Endothelial cell of umbilical vein (primary cell): ENCODE data around the gene EFR3B. TPM values are rescaled to one million over a fixed set of nuclear protein-coding genes. Genes with fewer than 3 reads are reported as not detected.
A peak's percentile ranks its signal among the peaks of the same experiment; 100 is the strongest.

ENCODE experiments used
- BruUV-seq: library from RNA; stranded (reverse); fragments of 400-500 nt; replicated peaks from 2 replicates; lab custom pipeline; 2021; lab: Mats Ljungman, UMichigan
- CTCF ChIA-PET: fragments of 300-600, 350-600 bp; sonication (Branson Sonifier 250); formaldehyde crosslinking; loops from one replicate; lab custom pipeline; 2021; ENCODE audit warnings: antibody characterized with exemption, inconsistent platforms; lab: Charles Lee
- POLR2A ChIA-PET: fragments of 300-600, 350-600 bp; sonication (Branson Sonifier 250); formaldehyde crosslinking; loops from one replicate; lab custom pipeline; 2021; ENCODE audit warnings: antibody characterized with exemption, inconsistent platforms; lab: Charles Lee
- DNase-seq: peaks from one replicate; pipeline ENCODE4 v3.0.0-alpha.2; 2011; ENCODE audit warnings: low read depth, low spot score
- FAIRE-seq: peaks from 2 replicates; lab custom pipeline; 2011; peaks lifted over from hg19 to GRCh38; lab: Jason Lieb, UNC
- H2AFZ ChIP-seq: 2 replicates; pipeline ENCODE4 v1.6.0; 2012; ENCODE audit warnings: low read depth, low read length, control low read depth, inconsistent platforms
- H3K27ac ChIP-seq: 2 replicates; pipeline ENCODE4 v1.5.1; 2011; ENCODE audit warnings: low read depth, mild to moderate bottlenecking, control low read depth, low read length, moderate library complexity; ENCODE audit not compliant: insufficient read depth
- H3K27me3 ChIP-seq, 2 experiments: 2 replicates each; pipeline versions ENCODE4 v1.6.0 to v1.6.1; 2011; ENCODE audit warnings: low read length in 2 of 2, mixed read lengths in 1 of 2; ENCODE audit not compliant: control insufficient read depth in 2 of 2, insufficient read depth in 2 of 2
- H3K36me3 ChIP-seq, 2 experiments: 2 replicates in 1 of 2; 3 replicates in 1 of 2; pipeline ENCODE4 v1.5.1; 2011; ENCODE audit warnings: low read length in 2 of 2, mild to moderate bottlenecking in 1 of 2, moderate library complexity in 1 of 2; ENCODE audit not compliant: control insufficient read depth in 2 of 2, insufficient read depth in 2 of 2; ENCODE audit errors: extremely low read depth in 1 of 2
- H3K4me1 ChIP-seq: 3 replicates; pipeline ENCODE4 v1.5.1; 2011; ENCODE audit warnings: mild to moderate bottlenecking, low read length; ENCODE audit not compliant: control insufficient read depth, insufficient read depth; ENCODE audit errors: extremely low read depth
- H3K4me2 ChIP-seq: 2 replicates; pipeline ENCODE4 v1.6.1; 2011; ENCODE audit warnings: low read length, control low read depth, mixed read lengths; ENCODE audit not compliant: insufficient read depth
- H3K4me3 ChIP-seq, 3 experiments: fragments of 200-600 bp in 1 of 3; sonication (generic), shearing (Covaris generic) in 1 of 3; replicated peaks in 1 of 3; 2 replicates each; pipeline ENCODE4 v1.5.1; 2011 to 2016; ENCODE audit warnings: control low read depth in 3 of 3, low read length in 3 of 3, mild to moderate bottlenecking in 2 of 3, inconsistent platforms in 1 of 3, low read depth in 1 of 3, moderate library complexity in 1 of 3; ENCODE audit not compliant: insufficient read depth in 1 of 3
- H3K79me2 ChIP-seq: 2 replicates; pipeline ENCODE4 v1.6.0; 2012; ENCODE audit warnings: low read length, inconsistent platforms; ENCODE audit not compliant: control insufficient read depth, insufficient read depth
- H3K9ac ChIP-seq: replicated peaks from 2 replicates; pipeline ENCODE3; 2011; ENCODE audit warnings: low read length, control low read depth; ENCODE audit not compliant: insufficient read depth; ENCODE audit errors: extremely low read depth
- H3K9me1 ChIP-seq: replicated peaks from 3 replicates; pipeline ENCODE4 v1.6.0; 2011; ENCODE audit warnings: mild to moderate bottlenecking, low read length; ENCODE audit not compliant: control insufficient read depth, insufficient read depth; ENCODE audit errors: extremely low read depth
- H3K9me3 ChIP-seq: replicated peaks from 2 replicates; pipeline ENCODE4 v1.5.1; 2012; ENCODE audit warnings: low read length, inconsistent platforms; ENCODE audit not compliant: control insufficient read depth, insufficient read depth
- H4K20me1 ChIP-seq: replicated peaks from 2 replicates; pipeline ENCODE3; 2011; ENCODE audit warnings: mild to moderate bottlenecking, low read length; ENCODE audit not compliant: control insufficient read depth, insufficient read depth; ENCODE audit errors: extremely low read depth
- CTCF ChIP-seq, 2 donors: IDR thresholded peaks; 1 replicate in 1 of 2; 2 replicates in 1 of 2; pipeline ENCODE4 v1.5.1; 2011; ENCODE audit warnings: low read length in 2 of 2, mild to moderate bottlenecking in 2 of 2, moderate library complexity in 2 of 2, control low read depth in 1 of 2, inconsistent platforms in 1 of 2, low read depth in 1 of 2; ENCODE audit not compliant: insufficient read depth in 1 of 2; ENCODE audit errors: extremely low read depth in 1 of 2
- EZH2 ChIP-seq: IDR thresholded peaks from 2 replicates; pipeline ENCODE4 v1.6.1; 2012; ENCODE audit warnings: borderline replicate concordance, low read depth, mild to moderate bottlenecking, moderate library complexity, low read length, inconsistent platforms; ENCODE audit not compliant: severe bottlenecking
- FOS ChIP-seq: IDR thresholded peaks from 2 replicates; pipeline ENCODE4 v1.6.1; 2011; ENCODE audit warnings: mild to moderate bottlenecking, low read length, moderate library complexity, borderline replicate concordance; ENCODE audit not compliant: insufficient read depth
- GATA2 ChIP-seq: IDR thresholded peaks from 2 replicates; pipeline ENCODE4 v1.7.0; 2011; ENCODE audit warnings: low read depth, mild to moderate bottlenecking, moderate library complexity, mixed read lengths, low read length; ENCODE audit not compliant: insufficient read length, insufficient read depth
- JUN ChIP-seq: IDR thresholded peaks from 2 replicates; pipeline ENCODE4 v1.6.1; 2011; ENCODE audit warnings: borderline replicate concordance, low read depth; ENCODE audit not compliant: insufficient read length, insufficient read depth
- MAX ChIP-seq: IDR thresholded peaks from 2 replicates; pipeline ENCODE4 v1.6.1; 2011; ENCODE audit not compliant: insufficient read depth, insufficient read length
- MYC ChIP-seq: IDR thresholded peaks from one replicate; pipeline ENCODE4 v1.6.1; 2011; ENCODE audit warnings: mild to moderate bottlenecking, low read depth, low read length
- POLR2A ChIP-seq: IDR thresholded peaks from 2 replicates; pipeline ENCODE4 v1.6.1; 2012; ENCODE audit warnings: low read depth, mild to moderate bottlenecking, control low read depth, low read length
- POLR2AphosphoS5 ChIP-seq: IDR thresholded peaks from 2 replicates; pipeline ENCODE4 v1.6.1; 2012; ENCODE audit warnings: low read depth, mild to moderate bottlenecking, control low read depth, low read length, moderate library complexity; ENCODE audit not compliant: insufficient read depth
- dilution Hi-C: fragments of 300-500 bp; cut with MboI; formaldehyde crosslinking; loops from one replicate; pipeline ENCODE4 v1.15.0; 2019; ENCODE audit warnings: low sequenced_read_pairs; ENCODE audit not compliant: extremely low pct_ligation_motif_present
- intact Hi-C: fragments of 100-400 bp; cut with micrococcal nuclease; formaldehyde crosslinking; loops from one replicate; pipeline ENCODE4 v1.10.0; 2022
- polyA plus RNA-seq, 4 experiments: library from polyadenylated mRNA; depleted of rRNA in 3 of 4; stranded (reverse) in 3 of 4; unstranded in 1 of 4; fragments of >200 nt; gene quantifications; 2 replicates each; pipeline versions ENCODE4 v1.2.1 to v1.2.3, GENCODE V29; 2011 to 2012; ENCODE audit warnings: missing spikeins in 1 of 4
- total RNA-seq: library from RNA; stranded (reverse); gene quantifications from 2 replicates; pipeline ENCODE4 v1.2.3, GENCODE V29; 2021

The EFR3B gene
- total and polyA plus RNA-seq, 2 donors (not counting 3 experiments of a cell fraction or from before 2014, with no cell fraction given): 0.15 to 0.77 TPM

GRCh38 chr2:25077789-25078169 is 35.9 kb downstream of the EFR3B start:
- FAIRE-seq (peak; percentile 47), DNase-seq (no peak)
- no peaks in the 10 kb centered on the region for H3K36me3 ChIP-seq
- H3K4me1 ChIP-seq: peaks cover 12% of the 10 kb centered on the region
- CTCF ChIA-PET: interaction anchor here (1.9 to 2.4 kb wide), 2 partner anchors 52 to 102 kb away, joined by 10 to 12 read pairs; no protein-coding TSS in a partner anchor
- H3K4me2 ChIP-seq: peak overlapping the region; percentile 35
- no peak overlapping the region for H3K27ac ChIP-seq
- no TSS peak for BruUV-seq
- TF ChIP-seq EZH2 (no peak), POLR2AphosphoS5 (no peak), MYC (no peak), FOS (no peak), GATA2 (no peak), CTCF (IDR thresholded peaks at IDR 0.05; ENCODE audit: extremely low read depth in 1 of 2, insufficient read depth in 1 of 2, low read depth in 1 of 2, low read length in 2 of 2) (no peak), JUN (no peak), POLR2A (no peak), MAX (no peak)
- no peak overlapping the region for H2AFZ ChIP-seq
- peaks cover 2 to 9% of the 10 kb centered on the region in 2 experiments for H3K27me3 ChIP-seq
- no peaks in the 10 kb centered on the region for H4K20me1 ChIP-seq
- H3K9ac ChIP-seq: no peak overlapping the region
- no peaks in the 10 kb centered on the region for H3K9me1 ChIP-seq
- H3K79me2 ChIP-seq: no peaks in the 10 kb centered on the region
- H3K4me3 ChIP-seq: no peak overlapping the region
- dilution Hi-C loops (no loop called here), intact Hi-C loops (loop anchor here (2.0 kb wide), 1 partner anchor 35 kb away; the partner anchor contains the start of gene EFR3B)
- H3K9me3 ChIP-seq: no peaks in the 10 kb centered on the region
- POLR2A ChIA-PET: no interaction called here
